Activated T-cell treated with anti-CD3 and anti-CD28 coated beads, Interleukin-2, amount 50 U/mL, for 24 hours (primary cell): ENCODE measurements around the gene APOD.

Experiments
- DNase-seq: peaks from one replicate; pipeline ENCODE4 v3.0.0-alpha.2; 2020
- H3K27ac Mint-ChIP-seq: 2 replicates; pipeline ENCODE4 v1.8.0; 2020; ENCODE audit warnings: mild to moderate bottlenecking, mixed read lengths
- H3K27me3 Mint-ChIP-seq: 2 replicates; pipeline ENCODE4 v1.8.0; 2020; ENCODE audit warnings: mixed read lengths
- H3K36me3 Mint-ChIP-seq: 2 replicates; pipeline ENCODE4 v1.8.0; 2020; ENCODE audit warnings: low read depth, mixed read lengths
- H3K4me1 Mint-ChIP-seq: 2 replicates; pipeline ENCODE4 v1.8.0; 2020; ENCODE audit warnings: low read depth, mixed read lengths
- H3K4me3 Mint-ChIP-seq: 2 replicates; pipeline ENCODE4 v1.8.0; 2020; ENCODE audit warnings: mild to moderate bottlenecking, moderate library complexity, mixed read lengths
- H3K9me3 Mint-ChIP-seq: 2 replicates; pipeline ENCODE4 v1.8.0; 2020; ENCODE audit warnings: mixed read lengths

The APOD gene

GRCh38 chr3:195543500-195544229 is 40.1 kb downstream of the APOD start:
- no peaks in the 10 kb centered on the region for H3K9me3 Mint-ChIP-seq

DNA sequence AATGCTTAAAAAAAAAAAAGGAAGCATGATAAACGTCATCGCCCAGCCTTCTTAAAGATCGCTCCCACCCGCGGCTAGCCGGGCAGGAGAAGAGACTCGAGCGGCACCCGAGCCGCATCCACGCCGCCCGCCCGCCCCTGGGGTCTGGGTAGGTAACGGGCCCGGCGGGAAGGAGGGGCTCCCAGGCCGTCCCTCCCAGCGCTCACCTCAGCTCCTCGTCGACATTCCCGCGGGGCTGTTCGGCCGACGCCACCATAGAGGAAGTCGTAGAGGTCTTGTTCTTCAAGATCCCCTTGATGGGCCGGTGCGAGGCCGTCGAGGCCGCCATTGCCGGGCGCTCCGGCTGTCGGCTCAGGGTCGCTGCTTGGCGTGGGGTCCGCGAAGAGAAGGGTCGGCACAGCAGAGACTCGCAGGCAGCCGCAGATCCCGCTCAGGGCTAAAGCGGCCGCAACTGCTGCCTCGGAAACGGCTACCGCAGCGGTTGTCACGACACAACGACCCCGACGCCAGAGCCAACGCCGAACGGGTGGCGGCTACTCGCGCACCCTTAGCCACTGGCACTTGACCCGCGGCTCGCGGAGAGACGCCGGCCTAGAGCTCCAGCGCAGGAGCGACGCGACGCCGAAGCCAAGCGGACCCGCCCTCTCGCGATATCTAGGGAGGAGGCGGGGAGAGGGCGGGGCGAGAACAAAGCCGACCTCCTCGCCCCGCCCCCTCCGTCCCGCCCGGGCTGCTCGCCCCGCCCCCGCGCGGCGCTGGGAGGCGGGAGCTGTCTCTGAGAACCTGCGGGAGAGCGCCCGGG is 40.8 kb downstream of the APOD start, which contains the start of gene PPP1R2:
PPP1R2 (minus strand) TSS at position 628 of the 802 bp plus-strand sequence; CDS start at position 328, 300 bp downstream.
- Mint-ChIP-seq H3K27me3 (no peaks in the 10 kb centered on the region), H3K27ac (peak within 1 kb of the TSS; percentile 93), H3K9me3 (no peaks in the 10 kb centered on the region), H3K4me3 (peak within 1 kb of the TSS; percentile 90), H3K4me1 (peaks cover 74% of the 10 kb centered on the region), H3K36me3 (peaks cover 40% of the 10 kb centered on the region)
- peak; percentile 94 for DNase-seq

More at GRCh38 chr3:195543500-195544229, 40.1 kb downstream of the APOD start:
- H3K36me3 Mint-ChIP-seq: peaks cover 38% of the 10 kb centered on the region
- no peaks in the 10 kb centered on the region for H3K27me3 Mint-ChIP-seq
- peak overlapping the region; percentile 93 for H3K27ac Mint-ChIP-seq
- DNase-seq: no peak
- H3K4me1 Mint-ChIP-seq: peaks cover 75% of the 10 kb centered on the region
- peak overlapping the region; percentile 90 for H3K4me3 Mint-ChIP-seq

DNA sequence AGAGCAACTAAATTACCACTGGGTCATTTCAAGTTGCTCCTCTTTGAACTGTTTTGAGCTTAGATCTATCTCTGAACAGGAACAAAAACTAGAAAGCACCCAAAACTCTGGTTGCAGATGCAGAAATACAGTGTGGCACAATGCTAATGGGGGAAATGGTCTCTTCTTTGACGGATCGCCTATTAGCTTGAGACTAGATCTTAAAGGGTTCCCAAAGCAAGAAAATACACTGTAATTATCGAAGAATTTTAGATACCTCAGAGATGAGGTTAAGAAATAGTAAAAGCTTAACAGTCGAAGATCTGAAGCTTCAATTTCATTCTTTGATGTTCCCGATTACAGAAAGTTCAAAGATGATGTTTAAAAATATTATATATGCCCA is 41.4 kb downstream of the APOD start:
- no peaks in the 10 kb centered on the region for H3K27me3 Mint-ChIP-seq
- peak overlapping the region; percentile 90 for H3K4me3 Mint-ChIP-seq
- H3K4me1 Mint-ChIP-seq: peaks cover 76% of the 10 kb centered on the region
- H3K36me3 Mint-ChIP-seq: peaks cover 45% of the 10 kb centered on the region
- H3K27ac Mint-ChIP-seq: peak overlapping the region; percentile 92
- H3K9me3 Mint-ChIP-seq: no peaks in the 10 kb centered on the region
- DNase-seq: no peak

- no peaks in the 10 kb centered on the region for H3K27me3 Mint-ChIP-seq
- H3K4me1 Mint-ChIP-seq: peaks cover 73% of the 10 kb centered on the region
- H3K36me3 Mint-ChIP-seq: peaks cover 50% of the 10 kb centered on the region
- peak overlapping the region; percentile 90 for H3K4me3 Mint-ChIP-seq
- peak overlapping the region; percentile 92 for H3K27ac Mint-ChIP-seq
- no peak for DNase-seq
- H3K9me3 Mint-ChIP-seq: no peaks in the 10 kb centered on the region
Measured at GRCh38 chr3:195540511-195540910, 43.2 kb downstream of the APOD start.

DNA sequence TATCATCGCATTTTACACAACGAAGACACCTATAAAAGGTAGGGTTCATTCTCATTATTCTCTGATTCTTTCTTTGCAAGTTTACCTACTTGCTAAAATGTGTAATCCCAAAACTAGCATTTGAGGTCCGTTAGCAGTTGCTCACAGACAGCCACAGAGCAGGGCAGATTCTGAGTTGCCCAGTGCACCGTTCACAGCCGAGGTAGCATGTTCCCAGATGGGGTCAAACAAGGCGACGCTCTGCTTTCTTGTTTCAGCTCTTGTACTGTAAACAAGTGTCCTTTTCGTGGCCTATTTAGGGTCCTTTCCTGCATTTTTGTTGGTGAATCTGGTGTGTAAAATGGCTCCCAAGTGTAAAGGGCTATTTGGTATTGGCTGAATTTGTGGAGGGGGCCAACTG is 43.7 kb downstream of the APOD start:
- Mint-ChIP-seq H3K27me3 (no peaks in the 10 kb centered on the region), H3K4me1 (peaks cover 74% of the 10 kb centered on the region), H3K27ac (peak overlapping the region; percentile 92), H3K36me3 (peaks cover 55% of the 10 kb centered on the region), H3K9me3 (no peaks in the 10 kb centered on the region), H3K4me3 (peak overlapping the region; percentile 90)
- no peak for DNase-seq

DNA sequence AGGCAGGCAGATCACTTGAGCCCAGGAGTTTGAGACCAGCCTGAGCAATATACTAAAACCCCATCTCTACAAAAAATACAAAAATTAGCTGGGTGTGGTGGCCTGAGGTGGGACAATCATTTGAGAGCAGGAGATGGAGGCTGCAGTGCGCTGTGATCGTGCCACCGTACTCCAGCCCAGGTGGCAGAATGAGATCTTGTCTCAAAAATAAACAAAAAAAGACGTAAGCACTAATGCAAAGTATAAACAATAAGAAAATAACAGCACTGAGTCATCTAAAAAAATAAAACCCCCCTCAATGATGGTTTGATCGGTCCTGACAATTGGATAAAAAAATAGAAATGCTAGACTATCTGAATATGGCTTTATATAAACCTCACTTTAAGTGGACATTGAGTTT is 44.3 kb downstream of the APOD start:
- Mint-ChIP-seq H3K4me3 (peak overlapping the region; percentile 90), H3K27me3 (no peaks in the 10 kb centered on the region), H3K36me3 (peaks cover 60% of the 10 kb centered on the region), H3K4me1 (peaks cover 74% of the 10 kb centered on the region), H3K9me3 (peaks cover 2% of the 10 kb centered on the region), H3K27ac (peak overlapping the region; percentile 92)
- DNase-seq: no peak

DNA sequence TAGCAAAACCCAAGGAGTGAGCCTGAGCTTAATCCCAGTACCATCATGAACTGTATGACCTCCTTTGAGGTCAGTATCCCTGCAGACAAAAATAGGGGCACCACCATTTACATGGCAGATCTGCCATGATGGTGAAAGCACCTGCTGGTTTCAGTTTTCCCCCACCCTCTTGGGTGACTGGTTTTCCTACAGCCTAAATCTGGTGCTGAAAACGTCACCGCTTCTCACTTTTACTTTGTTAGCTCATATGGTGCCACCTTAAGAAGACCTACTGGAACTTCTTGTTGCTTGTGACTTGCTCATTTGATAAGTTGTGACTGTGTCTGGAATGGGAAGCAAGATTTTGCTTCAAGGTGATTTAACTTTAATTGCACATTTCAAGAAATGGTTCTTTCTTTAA is 45.7 kb downstream of the APOD start:
- peak overlapping the region; percentile 92 for H3K27ac Mint-ChIP-seq
- H3K36me3 Mint-ChIP-seq: peaks cover 73% of the 10 kb centered on the region
- DNase-seq: no peak
- H3K9me3 Mint-ChIP-seq: peaks cover 2% of the 10 kb centered on the region
- H3K27me3 Mint-ChIP-seq: no peaks in the 10 kb centered on the region
- peak overlapping the region; percentile 90 for H3K4me3 Mint-ChIP-seq
- peaks cover 77% of the 10 kb centered on the region for H3K4me1 Mint-ChIP-seq

DNA sequence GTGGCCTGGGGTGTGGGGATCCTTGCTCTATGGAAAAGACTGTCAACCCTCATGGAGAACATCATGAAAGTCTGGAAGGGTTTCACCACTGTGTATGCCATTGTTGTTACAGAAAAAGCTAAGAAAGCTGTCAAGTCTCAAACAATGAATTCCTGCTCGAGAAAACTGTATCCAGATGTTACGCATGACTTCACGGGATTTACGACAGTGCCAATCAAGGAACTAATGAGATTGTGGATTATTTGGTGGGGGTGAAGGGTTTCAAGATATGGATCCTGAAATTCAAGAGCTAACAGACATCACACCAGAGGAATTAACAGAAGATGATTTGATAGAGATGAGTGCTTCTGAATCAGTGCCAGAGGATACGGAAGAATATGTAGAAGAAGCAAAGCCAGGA is 48.4 kb downstream of the APOD start:
- Mint-ChIP-seq H3K4me1 (peaks cover 94% of the 10 kb centered on the region), H3K4me3 (no peak overlapping the region), H3K27me3 (no peaks in the 10 kb centered on the region), H3K9me3 (peaks cover 2% of the 10 kb centered on the region), H3K36me3 (peaks cover 70% of the 10 kb centered on the region), H3K27ac (peak overlapping the region; percentile 57)
- no peak for DNase-seq

- peaks cover 2% of the 10 kb centered on the region for H3K9me3 Mint-ChIP-seq
- H3K27me3 Mint-ChIP-seq: no peaks in the 10 kb centered on the region
- H3K27ac Mint-ChIP-seq: peak overlapping the region; percentile 57
- peaks cover 89% of the 10 kb centered on the region for H3K4me1 Mint-ChIP-seq
- peaks cover 76% of the 10 kb centered on the region for H3K36me3 Mint-ChIP-seq
- no peak for DNase-seq
- no peak overlapping the region for H3K4me3 Mint-ChIP-seq
Measured at GRCh38 chr3:195532834-195533233, 50.9 kb downstream of the APOD start.

GRCh38 chr3:195532345-195532744 is 51.4 kb downstream of the APOD start:
- peaks cover 76% of the 10 kb centered on the region for H3K36me3 Mint-ChIP-seq
- DNase-seq: no peak
- H3K27me3 Mint-ChIP-seq: no peaks in the 10 kb centered on the region
- peaks cover 2% of the 10 kb centered on the region for H3K9me3 Mint-ChIP-seq
- no peak overlapping the region for H3K4me3 Mint-ChIP-seq
- H3K27ac Mint-ChIP-seq: peak overlapping the region; percentile 57
- H3K4me1 Mint-ChIP-seq: peaks cover 88% of the 10 kb centered on the region

DNA sequence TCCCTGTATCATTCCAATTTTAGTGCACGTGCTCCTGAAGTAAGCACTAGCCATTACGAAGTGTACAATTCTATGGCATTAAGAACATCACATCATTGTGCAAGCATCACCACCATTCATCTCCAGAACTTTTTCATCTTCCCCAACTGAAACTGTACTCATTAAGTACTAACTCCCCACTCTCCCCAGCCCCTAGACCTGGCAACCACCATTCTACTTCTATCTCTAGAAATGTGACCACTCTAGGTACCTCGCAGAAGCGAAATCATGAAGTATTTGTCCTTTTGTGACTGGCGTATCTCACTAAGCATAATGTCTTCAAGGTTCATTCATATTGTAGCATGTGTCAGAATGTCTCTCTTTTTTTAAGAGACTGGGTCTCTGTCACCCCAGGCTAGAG is 52.1 kb downstream of the APOD start:
- no peaks in the 10 kb centered on the region for H3K27me3 Mint-ChIP-seq
- H3K9me3 Mint-ChIP-seq: peaks cover 2% of the 10 kb centered on the region
- H3K36me3 Mint-ChIP-seq: peaks cover 81% of the 10 kb centered on the region
- no peak for DNase-seq
- peaks cover 83% of the 10 kb centered on the region for H3K4me1 Mint-ChIP-seq
- no peak overlapping the region for H3K4me3 Mint-ChIP-seq
- peak overlapping the region; percentile 24 for H3K27ac Mint-ChIP-seq

DNA sequence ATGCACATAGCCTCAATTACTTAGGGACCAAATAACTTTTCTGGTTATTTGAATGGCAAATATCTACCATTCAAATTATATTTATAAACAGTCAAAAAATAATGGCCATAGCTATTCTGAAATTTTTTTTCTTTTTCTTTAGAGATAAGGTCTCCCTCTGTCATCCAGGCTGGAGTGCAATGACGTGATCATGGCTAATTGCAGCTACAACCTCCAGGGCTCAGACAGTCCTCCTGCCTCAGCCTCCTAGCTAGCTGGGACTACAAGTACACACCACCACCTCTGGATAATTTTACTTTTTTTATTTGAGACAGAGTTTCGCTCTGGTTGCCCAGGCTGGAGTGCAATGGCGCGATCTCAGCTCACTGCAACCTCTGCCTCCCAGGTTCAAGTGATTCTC is 57.2 kb downstream of the APOD start:
- H3K9me3 Mint-ChIP-seq: no peaks in the 10 kb centered on the region
- peak overlapping the region; percentile 80 for H3K27ac Mint-ChIP-seq
- H3K27me3 Mint-ChIP-seq: no peaks in the 10 kb centered on the region
- no peak overlapping the region for H3K4me3 Mint-ChIP-seq
- no peak for DNase-seq
- peaks cover 82% of the 10 kb centered on the region for H3K36me3 Mint-ChIP-seq
- peaks cover 79% of the 10 kb centered on the region for H3K4me1 Mint-ChIP-seq

GRCh38 chr3:195524171-195524896 is 59.4 kb downstream of the APOD start:
- Mint-ChIP-seq H3K27ac (peak overlapping the region; percentile 94), H3K27me3 (no peaks in the 10 kb centered on the region), H3K4me1 (peaks cover 61% of the 10 kb centered on the region), H3K9me3 (no peaks in the 10 kb centered on the region), H3K4me3 (peak overlapping the region; percentile 46), H3K36me3 (peaks cover 70% of the 10 kb centered on the region)
- peak; percentile 52 for DNase-seq

DNA sequence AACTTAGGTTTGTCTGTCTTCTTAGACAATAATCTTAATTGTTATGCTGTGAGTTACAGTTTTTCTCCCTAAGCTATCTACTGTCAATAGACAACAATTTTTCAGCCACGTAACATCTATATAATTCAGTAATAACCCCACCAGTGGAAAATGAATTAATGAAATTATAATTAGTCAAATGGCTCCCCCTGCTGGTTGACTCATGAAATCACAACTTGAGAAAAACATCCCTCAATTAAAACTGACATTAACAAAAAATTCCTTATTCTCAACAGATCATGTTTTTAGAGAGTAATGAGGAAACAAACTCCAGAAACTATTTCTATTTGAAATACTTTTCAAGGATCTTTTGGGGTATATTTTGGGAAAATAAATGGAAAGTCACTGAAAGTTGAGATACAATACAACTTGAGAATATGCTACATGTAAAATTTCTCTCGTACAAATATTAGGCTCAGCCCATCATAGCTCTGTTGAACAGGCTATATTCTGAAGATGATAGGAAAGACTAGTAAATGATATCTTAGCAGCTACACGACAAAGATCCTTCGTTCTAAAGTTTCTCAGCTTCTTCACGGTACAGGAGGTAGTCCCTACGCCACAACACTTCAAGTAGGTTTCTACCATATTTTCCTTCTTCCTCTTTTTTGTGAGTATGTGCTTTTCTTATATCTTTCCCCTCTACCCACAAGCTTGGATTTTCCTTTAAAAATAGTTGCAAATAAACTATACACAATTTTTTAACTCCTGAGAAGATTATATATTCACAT is 61.3 kb downstream of the APOD start:
- no peaks in the 10 kb centered on the region for H3K9me3 Mint-ChIP-seq
- H3K27ac Mint-ChIP-seq: peak overlapping the region; percentile 66
- H3K4me1 Mint-ChIP-seq: peaks cover 53% of the 10 kb centered on the region
- peaks cover 69% of the 10 kb centered on the region for H3K36me3 Mint-ChIP-seq
- H3K27me3 Mint-ChIP-seq: no peaks in the 10 kb centered on the region
- no peak overlapping the region for H3K4me3 Mint-ChIP-seq
- DNase-seq: no peak
